SU-DHL-6 (cell line): Measurements from ENCODE around the gene RRAD.

Source experiments
- EZH2phosphoT487 ChIP-seq: fragments of 200-600 bp; sonication (generic), shearing (Covaris generic); conservative IDR thresholded peaks from 2 replicates; pipeline ENCODE4 v1.6.1; 2018; ENCODE audit warnings: mild to moderate bottlenecking, antibody characterized with exemption, low read length, moderate library complexity, mixed read lengths
- TF ChIP-seq, protein P1 (sequence below): fragments of 200-600 bp; sonication (generic); IDR thresholded peaks from one replicate; pipeline ENCODE4 v1.5.1; 2017; ENCODE audit warnings: antibody characterized with exemption, mild to moderate bottlenecking, low read length, moderate library complexity; ENCODE audit not compliant: insufficient read depth, poor library complexity, severe bottlenecking

GRCh38 chr16:66968847-66969246 is 43.5 kb upstream of the RRAD start:
- TF ChIP-seq EZH2phosphoT487, result no peak
- TF ChIP-seq, protein P1, sequence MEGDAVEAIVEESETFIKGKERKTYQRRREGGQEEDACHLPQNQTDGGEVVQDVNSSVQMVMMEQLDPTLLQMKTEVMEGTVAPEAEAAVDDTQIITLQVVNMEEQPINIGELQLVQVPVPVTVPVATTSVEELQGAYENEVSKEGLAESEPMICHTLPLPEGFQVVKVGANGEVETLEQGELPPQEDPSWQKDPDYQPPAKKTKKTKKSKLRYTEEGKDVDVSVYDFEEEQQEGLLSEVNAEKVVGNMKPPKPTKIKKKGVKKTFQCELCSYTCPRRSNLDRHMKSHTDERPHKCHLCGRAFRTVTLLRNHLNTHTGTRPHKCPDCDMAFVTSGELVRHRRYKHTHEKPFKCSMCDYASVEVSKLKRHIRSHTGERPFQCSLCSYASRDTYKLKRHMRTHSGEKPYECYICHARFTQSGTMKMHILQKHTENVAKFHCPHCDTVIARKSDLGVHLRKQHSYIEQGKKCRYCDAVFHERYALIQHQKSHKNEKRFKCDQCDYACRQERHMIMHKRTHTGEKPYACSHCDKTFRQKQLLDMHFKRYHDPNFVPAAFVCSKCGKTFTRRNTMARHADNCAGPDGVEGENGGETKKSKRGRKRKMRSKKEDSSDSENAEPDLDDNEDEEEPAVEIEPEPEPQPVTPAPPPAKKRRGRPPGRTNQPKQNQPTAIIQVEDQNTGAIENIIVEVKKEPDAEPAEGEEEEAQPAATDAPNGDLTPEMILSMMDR, result no peak
